ENCODE measurements around the gene MDN1. TPM values are rescaled to one million over a fixed set of nuclear protein-coding genes. Genes with fewer than 3 reads are reported as not detected.

MDN1 gene
- total and polyA plus RNA-seq, 2 of the 13 experiments (the other 11 are each of a cell fraction or from before 2014, with no cell fraction given): 18.8 to 52.9 TPM

- Histone ChIP-seq H3K4me3 (replicated peaks in 1 of 3; ENCODE audit: insufficient read depth in 1 of 3, low read depth in 2 of 3, low read length in 3 of 3) (no peak overlapping the region), H3K9ac (ENCODE audit: insufficient read depth, low read depth, low read length) (no peak overlapping the region), H3K79me2 (ENCODE audit: insufficient read depth, low read length) (no peaks in the 10 kb centered on the region), H2AFZ (ENCODE audit: low read length) (no peak overlapping the region), H3K27ac (ENCODE audit: extremely low read length, insufficient read depth, low read length) (no peak overlapping the region), H3K4me1 (ENCODE audit: insufficient read depth, low read length) (no peaks in the 10 kb centered on the region), H3K9me3 (ENCODE audit: low read length) (no peaks in the 10 kb centered on the region), H3K36me3 (replicated peaks in 1 of 2; ENCODE audit: control insufficient read depth in 1 of 2, insufficient read depth in 2 of 2, low read length in 2 of 2) (peaks cover 1 to 35% of the 10 kb centered on the region in 2 experiments), H3K4me2 (ENCODE audit: low read depth, low read length) (no peak overlapping the region), H3K27me3 (ENCODE audit: control insufficient read depth in 1 of 2, insufficient read depth in 2 of 2, low read length in 2 of 2) (no peaks in the 10 kb centered on the region), H4K20me1 (ENCODE audit: insufficient read depth, low read length) (no peaks in the 10 kb centered on the region)
- WGBS (ENCODE audit: low lambda C conversion rate): 96% methylated on average over 2 of the region's 2 CpGs
- TF ChIP-seq NBN (conservative IDR thresholded peaks at IDR 0.05) (no peak), HDAC6 (IDR thresholded peaks at IDR 0.05; ENCODE audit: low read depth, low read length) (no peak), ZKSCAN8 (CRISPR knock-in tag; IDR thresholded peaks at IDR 0.05; ENCODE audit: borderline replicate concordance) (no peak), RAD21 (CRISPR knock-in tag; IDR thresholded peaks at IDR 0.05) (no peak), SMYD3 (CRISPR knock-in tag; IDR thresholded peaks at IDR 0.05) (no peak), MTF2 (CRISPR knock-in tag; IDR thresholded peaks at IDR 0.05; ENCODE audit: borderline replicate concordance) (no peak), THRA (CRISPR knock-in tag; IDR thresholded peaks at IDR 0.05; ENCODE audit: borderline replicate concordance) (no peak), HNRNPL (IDR thresholded peaks at IDR 0.05; ENCODE audit: low read depth, low read length) (no peak), NR1H2 (CRISPR knock-in tag; IDR thresholded peaks at IDR 0.05; ENCODE audit: borderline replicate concordance, low read depth) (no peak), NFYB (CRISPR knock-in tag; IDR thresholded peaks at IDR 0.05) (no peak), CEBPG (CRISPR knock-in tag; IDR thresholded peaks at IDR 0.05) (no peak), CEBPZ (IDR thresholded peaks at IDR 0.05; ENCODE audit: low read length) (no peak), RBM39 (IDR thresholded peaks at IDR 0.05; ENCODE audit: low read depth, low read length, poor library complexity, severe bottlenecking) (no peak), TBL1XR1 (IDR thresholded peaks at IDR 0.05; ENCODE audit: borderline replicate concordance, low read length, partially characterized antibody) (no peak), ZNF550 (CRISPR knock-in tag; IDR thresholded peaks at IDR 0.05; ENCODE audit: borderline replicate concordance) (no peak), RARG (CRISPR knock-in tag; IDR thresholded peaks at IDR 0.05; ENCODE audit: low read depth) (no peak), ZBTB7A (CRISPR knock-in tag; IDR thresholded peaks at IDR 0.05) (no peak), KMT2B (CRISPR knock-in tag; IDR thresholded peaks at IDR 0.05) (no peak), ZNF510 (CRISPR knock-in tag; IDR thresholded peaks at IDR 0.05; ENCODE audit: low read depth) (no peak), ARHGAP35 (CRISPR knock-in tag; IDR thresholded peaks at IDR 0.05; ENCODE audit: borderline replicate concordance) (no peak)
- in situ Hi-C loops (cut with HindIII; ENCODE audit: extremely low pct_ligation_motif_present, low pct_unique_long_range_greater_than_20kb) (no loop called here), intact Hi-C loops (cut with micrococcal nuclease; ENCODE audit: unreplicated experiment) (no loop called here)
- ChIA-PET CTCF (ENCODE audit: low intra/inter-chr PET ratio, low total read pairs) (no interaction called here), POLR2A (no interaction called here)
- FAIRE-seq: no peak
- ATAC-seq: no peak
- BruUV-seq (replicated peaks): no TSS peak
- DNase-seq (ENCODE audit: low spot score): no peak
Observed at GRCh38 chr6:89763550-89763949, 56.0 kb downstream of the MDN1 start.

Measured in HepG2 (cell line).